Nephron progenitor cell (in vitro differentiated cells): ENCODE data around the gene ARMCX1.
"Not testable (repeated sequence)": the region's sequence is repeated elsewhere in the genome, so short reads cannot be mapped to it uniquely, and the experiment has no call there.

Source experiments
- DNase-seq: peaks from one replicate; pipeline ENCODE4 v3.0.0; 2021
- H3K27ac Mint-ChIP-seq: 2 replicates; pipeline ENCODE4 v1.8.0; 2021; ENCODE audit warnings: mild to moderate bottlenecking, moderate library complexity, mixed read lengths
- H3K27me3 Mint-ChIP-seq: 2 replicates; pipeline ENCODE4 v1.8.0; 2021; ENCODE audit warnings: mild to moderate bottlenecking, low read depth, mixed read lengths; ENCODE audit not compliant: poor library complexity
- H3K36me3 Mint-ChIP-seq: 2 replicates; pipeline ENCODE4 v1.8.0; 2021; ENCODE audit warnings: low read depth, mixed read lengths
- H3K4me1 Mint-ChIP-seq: 2 replicates; pipeline ENCODE4 v1.8.0; 2021; ENCODE audit warnings: mixed read lengths
- H3K4me3 Mint-ChIP-seq: 2 replicates; pipeline ENCODE4 v1.8.0; 2021; ENCODE audit warnings: mild to moderate bottlenecking, moderate library complexity, mixed read lengths
- H3K9me3 Mint-ChIP-seq: 2 replicates; pipeline ENCODE4 v1.8.0; 2021; ENCODE audit warnings: mild to moderate bottlenecking, moderate library complexity, mixed read lengths
- TF ChIP-seq, protein P1 (sequence below): fragments of 200-600 bp; sonication (generic); IDR thresholded peaks from 2 replicates; pipeline ENCODE4 v1.5.0; 2021; ENCODE audit warnings: antibody characterized with exemption

ARMCX1 gene

DNA sequence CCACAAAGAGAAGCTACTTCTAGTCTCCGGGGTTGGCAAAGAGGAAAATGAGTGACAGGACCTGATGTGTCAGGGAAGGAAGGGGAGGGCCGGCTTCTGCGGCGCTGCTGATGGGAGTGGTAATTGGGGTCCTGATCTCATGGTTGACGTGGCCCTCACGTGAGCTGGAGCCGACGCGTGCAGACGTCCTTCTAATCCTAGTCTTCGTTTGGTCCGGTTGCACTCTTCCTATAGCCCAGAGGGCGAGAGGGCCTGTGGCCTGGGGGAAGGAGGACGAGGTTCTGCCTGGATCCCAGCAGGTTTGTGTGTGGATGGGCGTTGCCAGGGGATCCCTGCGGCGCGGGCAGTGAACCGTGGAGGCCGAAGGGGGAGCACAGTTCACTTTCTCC is at the start of gene ARMCX1:
Gene ARMCX1 (plus strand): TSS at position 186 of the 389 bp plus-strand sequence. CDS start 2,384 bp downstream, outside the sequence.
- Mint-ChIP-seq H3K9me3 (peaks cover 69% of the 10 kb centered on the region), H3K36me3 (peaks cover 28% of the 10 kb centered on the region), H3K27ac (peak within 1 kb of the TSS; percentile 95), H3K27me3 (peaks cover 13% of the 10 kb centered on the region), H3K4me3 (peak within 1 kb of the TSS; percentile 86), H3K4me1 (peaks cover 18% of the 10 kb centered on the region)
- peak; percentile 51 for DNase-seq
- TF ChIP-seq, protein P1, sequence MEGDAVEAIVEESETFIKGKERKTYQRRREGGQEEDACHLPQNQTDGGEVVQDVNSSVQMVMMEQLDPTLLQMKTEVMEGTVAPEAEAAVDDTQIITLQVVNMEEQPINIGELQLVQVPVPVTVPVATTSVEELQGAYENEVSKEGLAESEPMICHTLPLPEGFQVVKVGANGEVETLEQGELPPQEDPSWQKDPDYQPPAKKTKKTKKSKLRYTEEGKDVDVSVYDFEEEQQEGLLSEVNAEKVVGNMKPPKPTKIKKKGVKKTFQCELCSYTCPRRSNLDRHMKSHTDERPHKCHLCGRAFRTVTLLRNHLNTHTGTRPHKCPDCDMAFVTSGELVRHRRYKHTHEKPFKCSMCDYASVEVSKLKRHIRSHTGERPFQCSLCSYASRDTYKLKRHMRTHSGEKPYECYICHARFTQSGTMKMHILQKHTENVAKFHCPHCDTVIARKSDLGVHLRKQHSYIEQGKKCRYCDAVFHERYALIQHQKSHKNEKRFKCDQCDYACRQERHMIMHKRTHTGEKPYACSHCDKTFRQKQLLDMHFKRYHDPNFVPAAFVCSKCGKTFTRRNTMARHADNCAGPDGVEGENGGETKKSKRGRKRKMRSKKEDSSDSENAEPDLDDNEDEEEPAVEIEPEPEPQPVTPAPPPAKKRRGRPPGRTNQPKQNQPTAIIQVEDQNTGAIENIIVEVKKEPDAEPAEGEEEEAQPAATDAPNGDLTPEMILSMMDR = no peak

DNA sequence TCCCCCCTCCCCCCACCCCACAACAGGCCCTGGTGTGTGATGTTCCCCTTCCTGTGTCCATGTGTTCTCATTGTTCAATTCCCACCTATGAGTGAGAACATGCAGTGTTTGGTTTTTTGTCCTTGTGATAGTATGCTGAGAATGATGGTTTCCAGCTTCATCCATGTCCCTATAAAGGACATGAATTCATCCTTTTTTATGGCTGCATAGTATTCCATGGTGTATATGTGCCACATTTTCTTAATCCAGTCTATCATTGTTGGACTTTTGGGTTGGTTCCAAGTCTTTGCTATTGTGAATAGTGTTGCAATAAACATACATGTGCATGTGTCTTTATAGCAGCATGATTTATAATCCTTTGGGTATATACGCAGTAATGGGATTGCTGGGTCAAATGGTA is 47.4 kb upstream of the ARMCX1 start:
- not testable (repeated sequence) for DNase-seq, H3K27me3 Mint-ChIP-seq, H3K4me3 Mint-ChIP-seq, H3K27ac Mint-ChIP-seq, H3K4me1 Mint-ChIP-seq
- Mint-ChIP-seq H3K36me3 (peaks cover 64% of the 10 kb centered on the region), H3K9me3 (peaks cover 63% of the 10 kb centered on the region)

DNA sequence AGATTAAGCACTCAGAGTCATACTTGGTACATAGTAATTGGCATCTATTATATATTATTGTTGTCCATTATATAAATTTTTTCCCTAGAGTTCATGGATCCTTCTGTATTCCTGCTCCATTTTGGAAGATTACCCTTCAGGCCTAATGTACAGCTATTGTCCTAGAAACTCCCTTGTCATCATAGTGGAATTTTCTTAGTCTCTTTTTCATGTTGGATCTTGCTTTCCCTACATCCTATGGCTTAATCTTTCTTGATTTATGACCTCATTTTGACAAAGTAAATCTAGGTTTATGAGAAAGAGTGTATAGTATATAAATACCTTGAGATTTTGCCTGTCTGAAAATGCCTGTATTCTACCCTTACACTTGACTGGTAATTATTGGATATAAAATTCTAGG is 43.0 kb upstream of the ARMCX1 start:
- H3K9me3 Mint-ChIP-seq = peaks cover 26% of the 10 kb centered on the region

DNA sequence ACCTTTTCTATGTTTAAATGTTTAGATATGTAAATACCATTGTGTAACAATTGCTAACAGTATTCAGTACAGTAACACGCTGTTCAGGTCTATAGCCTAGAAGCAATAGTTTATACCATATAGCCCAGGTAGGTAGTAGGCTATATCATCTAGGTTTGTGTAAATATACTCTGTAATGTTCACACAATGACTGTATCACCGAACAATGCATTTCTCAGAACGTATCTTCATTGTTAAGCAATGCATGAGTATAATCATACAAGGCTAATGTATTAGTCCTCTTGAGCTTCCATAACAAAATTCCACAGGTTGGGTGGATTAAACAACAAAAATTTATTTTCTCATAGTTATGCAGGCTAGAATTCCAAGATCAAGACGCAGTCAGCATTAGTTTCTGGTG is 42.4 kb upstream of the ARMCX1 start:
- DNase-seq = no peak
- H3K4me3 Mint-ChIP-seq = no peak overlapping the region
- TF ChIP-seq, protein P1 = no peak
- H3K36me3 Mint-ChIP-seq = peaks cover 26% of the 10 kb centered on the region
- H3K27ac Mint-ChIP-seq = no peak overlapping the region
- H3K9me3 Mint-ChIP-seq = peaks cover 25% of the 10 kb centered on the region
- H3K27me3 Mint-ChIP-seq = no peaks in the 10 kb centered on the region
- H3K4me1 Mint-ChIP-seq = no peaks in the 10 kb centered on the region

More for the DNA sequence above, 43.0 kb upstream of the ARMCX1 start:
- no peaks in the 10 kb centered on the region for H3K4me1 Mint-ChIP-seq
- no peak overlapping the region for H3K4me3 Mint-ChIP-seq
- H3K27me3 Mint-ChIP-seq = no peaks in the 10 kb centered on the region
- no peak for DNase-seq
- TF ChIP-seq, protein P1 = no peak
- no peak overlapping the region for H3K27ac Mint-ChIP-seq
- peaks cover 28% of the 10 kb centered on the region for H3K36me3 Mint-ChIP-seq

DNA sequence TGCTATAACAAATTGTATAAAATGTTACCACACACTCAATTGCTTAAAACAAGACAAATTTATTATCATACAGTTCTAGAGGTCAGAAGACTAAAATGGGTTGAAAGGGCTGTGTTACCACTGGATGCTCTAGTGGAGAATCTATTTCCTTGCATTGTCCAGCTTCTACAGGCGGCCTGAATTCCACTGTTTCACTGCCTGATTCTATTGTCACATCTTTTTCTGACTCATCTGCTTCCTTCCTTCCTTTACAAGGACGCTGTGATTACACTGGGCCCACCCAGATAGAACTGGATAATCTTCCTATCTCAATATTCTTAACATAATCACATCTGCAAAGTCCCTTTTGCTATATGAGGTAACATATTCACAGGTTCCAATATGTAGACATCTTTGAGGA is 19.4 kb upstream of the ARMCX1 start:
- DNase-seq = no peak
- H3K9me3 Mint-ChIP-seq = peaks cover 59% of the 10 kb centered on the region
- TF ChIP-seq, protein P1 = no peak
- H3K27ac Mint-ChIP-seq = no peak overlapping the region
- no peaks in the 10 kb centered on the region for H3K4me1 Mint-ChIP-seq
- H3K36me3 Mint-ChIP-seq = peaks cover 16% of the 10 kb centered on the region
- no peak overlapping the region for H3K4me3 Mint-ChIP-seq
- no peaks in the 10 kb centered on the region for H3K27me3 Mint-ChIP-seq

DNA sequence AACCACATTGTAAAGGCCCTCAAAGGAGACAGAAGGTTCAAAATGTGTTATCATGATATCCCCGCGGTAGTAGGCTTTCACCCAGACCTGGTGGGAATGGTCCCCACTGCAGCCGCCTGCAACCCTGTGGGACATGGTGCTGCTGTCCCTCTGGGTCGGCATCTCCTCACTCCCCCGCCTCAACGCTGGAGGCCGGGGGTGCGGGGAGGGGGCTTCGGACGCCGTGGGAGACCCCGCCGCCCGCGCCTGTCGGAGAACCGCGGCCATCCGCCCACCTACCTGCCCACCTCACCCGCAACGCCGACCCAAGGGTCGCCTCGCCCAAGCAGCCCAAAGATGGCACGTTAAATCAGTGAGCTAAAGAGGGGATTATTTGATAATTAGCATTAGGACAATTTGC is 11.2 kb upstream of the ARMCX1 start:
- TF ChIP-seq, protein P1 = no peak
- H3K4me1 Mint-ChIP-seq = no peaks in the 10 kb centered on the region
- peaks cover 46% of the 10 kb centered on the region for H3K9me3 Mint-ChIP-seq
- peaks cover 13% of the 10 kb centered on the region for H3K36me3 Mint-ChIP-seq
- no peak overlapping the region for H3K4me3 Mint-ChIP-seq
- DNase-seq = no peak
- H3K27me3 Mint-ChIP-seq = no peaks in the 10 kb centered on the region
- H3K27ac Mint-ChIP-seq = no peak overlapping the region
